GM12801 (cell line): Measurements from ENCODE around the gene SRSF7.

Experiments
- TF ChIP-seq, protein P1 (sequence below): IDR thresholded peaks from one replicate; pipeline ENCODE4 v1.5.1; 2011; ENCODE audit warnings: control low read depth; ENCODE audit not compliant: insufficient read length; ENCODE audit errors: extremely low read depth

SRSF7 gene

DNA sequence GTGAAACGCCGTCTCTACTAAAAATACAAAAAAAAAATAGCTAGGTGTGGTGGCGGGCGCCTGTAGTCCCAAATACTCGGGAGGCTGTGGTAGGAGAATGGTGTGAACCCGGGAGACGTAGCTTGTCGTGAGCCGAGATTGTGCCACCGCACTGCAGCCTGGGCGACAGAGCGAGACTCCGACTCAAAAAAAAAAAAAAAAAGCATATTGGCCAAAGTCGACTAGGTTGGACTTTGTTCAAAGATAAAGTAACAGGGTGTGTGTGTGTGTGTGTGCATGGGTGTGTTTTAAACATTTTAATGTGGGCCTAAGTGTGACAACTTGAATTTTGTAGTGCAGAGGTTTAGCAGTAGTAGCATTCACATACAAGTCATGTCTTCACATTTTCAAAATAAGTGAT is 38.5 kb upstream of the SRSF7 start:
- TF ChIP-seq, protein P1, sequence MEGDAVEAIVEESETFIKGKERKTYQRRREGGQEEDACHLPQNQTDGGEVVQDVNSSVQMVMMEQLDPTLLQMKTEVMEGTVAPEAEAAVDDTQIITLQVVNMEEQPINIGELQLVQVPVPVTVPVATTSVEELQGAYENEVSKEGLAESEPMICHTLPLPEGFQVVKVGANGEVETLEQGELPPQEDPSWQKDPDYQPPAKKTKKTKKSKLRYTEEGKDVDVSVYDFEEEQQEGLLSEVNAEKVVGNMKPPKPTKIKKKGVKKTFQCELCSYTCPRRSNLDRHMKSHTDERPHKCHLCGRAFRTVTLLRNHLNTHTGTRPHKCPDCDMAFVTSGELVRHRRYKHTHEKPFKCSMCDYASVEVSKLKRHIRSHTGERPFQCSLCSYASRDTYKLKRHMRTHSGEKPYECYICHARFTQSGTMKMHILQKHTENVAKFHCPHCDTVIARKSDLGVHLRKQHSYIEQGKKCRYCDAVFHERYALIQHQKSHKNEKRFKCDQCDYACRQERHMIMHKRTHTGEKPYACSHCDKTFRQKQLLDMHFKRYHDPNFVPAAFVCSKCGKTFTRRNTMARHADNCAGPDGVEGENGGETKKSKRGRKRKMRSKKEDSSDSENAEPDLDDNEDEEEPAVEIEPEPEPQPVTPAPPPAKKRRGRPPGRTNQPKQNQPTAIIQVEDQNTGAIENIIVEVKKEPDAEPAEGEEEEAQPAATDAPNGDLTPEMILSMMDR = no peak

DNA sequence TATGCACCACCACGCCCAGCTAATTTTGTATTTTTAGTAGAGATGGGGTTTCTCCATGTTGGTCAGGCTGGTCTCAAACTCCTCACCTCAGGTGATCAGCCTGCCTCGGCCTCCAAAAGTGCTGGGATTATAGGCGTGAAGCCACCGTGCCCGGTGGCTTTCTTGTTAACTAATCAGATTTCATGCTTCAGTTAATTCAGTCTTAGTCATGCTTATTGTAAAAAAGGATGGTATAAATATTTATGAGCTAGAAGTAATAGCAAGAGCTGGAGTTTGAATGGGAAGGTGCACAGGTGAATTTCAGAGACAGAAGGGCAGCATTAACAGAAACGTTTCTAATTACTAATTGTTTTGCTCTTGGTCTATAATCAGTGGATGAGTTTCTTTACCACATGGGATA is 37.1 kb upstream of the SRSF7 start:
- TF ChIP-seq, protein P1 = no peak

DNA sequence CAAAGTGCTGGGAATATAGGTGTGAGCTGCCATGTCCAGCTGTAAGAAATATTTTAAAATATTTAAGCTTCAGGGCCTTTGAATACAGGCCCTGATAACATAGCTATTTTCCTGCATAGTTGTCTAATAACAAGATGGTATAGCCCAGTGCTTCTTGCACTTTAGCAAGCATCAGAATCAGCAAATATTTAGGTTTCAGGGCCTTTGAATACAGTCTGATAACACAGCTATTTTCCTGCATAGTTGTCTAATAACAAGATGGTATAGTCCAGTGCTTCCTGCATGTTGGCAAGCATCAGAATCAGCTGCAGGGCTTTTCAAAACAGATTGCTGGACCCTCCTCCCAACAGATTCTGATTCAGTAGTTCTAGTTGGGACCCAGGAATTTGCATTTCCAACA is 32.4 kb upstream of the SRSF7 start:
- TF ChIP-seq, protein P1 = no peak

DNA sequence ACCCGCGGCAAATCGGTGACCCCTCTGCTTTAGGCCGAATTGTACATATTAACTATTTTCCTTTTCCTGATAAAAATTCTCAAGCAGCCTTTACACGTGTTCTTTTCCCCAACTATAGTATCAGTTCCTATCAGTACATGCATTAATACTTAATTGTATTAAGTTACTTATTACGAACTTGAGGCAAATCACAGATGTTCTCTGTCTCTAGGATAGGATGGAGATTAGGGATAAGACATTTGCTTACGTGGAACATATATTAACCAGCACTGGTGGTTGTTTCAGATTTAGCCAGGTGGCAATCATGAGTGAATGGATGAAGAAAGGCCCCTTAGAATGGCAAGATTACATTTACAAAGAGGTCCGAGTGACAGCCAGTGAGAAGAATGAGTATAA is 27.5 kb upstream of the SRSF7 start:
- TF ChIP-seq, protein P1 = no peak

DNA sequence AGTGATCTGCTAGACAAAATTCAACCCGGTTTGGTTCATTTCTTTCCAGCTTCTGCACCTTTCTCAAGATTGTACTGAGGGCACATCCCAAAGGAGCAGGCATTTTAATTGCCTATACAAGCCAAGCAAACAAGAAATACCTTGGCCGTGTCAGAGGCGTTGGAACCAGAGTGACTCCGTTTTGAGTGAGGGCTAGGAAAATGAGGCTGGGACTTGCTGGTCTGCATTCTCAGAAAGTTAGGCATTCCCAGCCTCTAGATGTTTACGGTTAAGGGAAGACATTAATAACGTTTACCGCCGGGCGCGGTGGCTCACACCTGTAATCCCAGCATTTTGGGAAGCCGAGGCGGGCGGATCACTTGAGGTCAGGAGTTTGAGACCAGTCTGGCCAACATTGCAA is 25.4 kb upstream of the SRSF7 start:
- TF ChIP-seq, protein P1 = no peak

DNA sequence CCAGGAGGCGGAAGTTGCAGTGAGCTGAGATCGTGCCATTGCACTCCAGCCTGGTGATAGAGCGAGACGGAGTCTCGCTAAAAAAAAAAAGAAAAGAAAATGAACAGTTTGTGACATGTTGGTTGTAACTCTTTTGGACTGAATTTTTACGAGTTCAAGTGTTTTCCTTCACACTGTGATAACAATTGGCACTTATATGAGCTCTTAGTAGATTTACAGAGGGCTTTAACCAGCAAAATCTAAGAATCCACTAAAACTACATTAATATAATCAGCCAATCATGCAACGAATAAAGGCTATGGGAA is 24.7 kb upstream of the SRSF7 start:
- TF ChIP-seq, protein P1 = no peak

DNA sequence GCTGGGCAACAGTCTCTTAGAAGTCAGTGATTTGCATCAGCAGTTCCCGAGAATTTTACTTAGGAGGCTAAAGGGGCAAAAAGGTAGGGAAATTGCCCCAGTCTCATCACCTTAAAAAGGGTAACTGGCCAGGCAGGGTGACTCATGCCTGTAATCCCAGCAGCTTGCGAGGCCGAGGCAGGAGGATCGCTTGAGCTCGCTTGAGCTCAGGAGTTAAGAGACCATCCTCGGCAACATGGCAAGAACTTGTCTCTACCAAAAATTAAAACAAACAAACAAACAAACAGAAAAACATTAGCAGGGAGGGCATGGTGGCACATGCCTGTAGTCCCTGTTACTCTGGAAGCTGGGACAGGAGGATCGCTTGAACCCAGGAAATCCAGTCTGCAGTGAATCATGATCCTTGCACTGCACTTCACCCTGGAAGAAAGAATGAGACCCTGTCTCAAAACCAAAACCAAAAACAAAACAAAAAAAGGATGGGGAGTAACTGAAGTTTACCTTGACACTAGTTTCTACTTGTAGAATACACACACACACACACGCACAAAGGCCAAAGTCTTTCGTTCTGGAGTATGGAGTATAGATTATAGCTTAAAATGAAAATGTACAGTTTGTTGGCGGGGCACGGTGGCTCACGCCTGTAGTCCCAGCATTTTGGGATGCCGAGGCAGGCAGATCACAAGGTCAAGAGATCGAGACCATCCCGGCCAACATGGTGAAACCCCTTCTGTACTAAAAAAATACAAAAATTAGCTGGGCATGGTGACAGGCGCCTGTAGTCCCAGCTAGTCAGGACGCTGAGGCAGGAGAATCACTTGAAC is 24.1 kb upstream of the SRSF7 start:
- TF ChIP-seq, protein P1 = no peak

DNA sequence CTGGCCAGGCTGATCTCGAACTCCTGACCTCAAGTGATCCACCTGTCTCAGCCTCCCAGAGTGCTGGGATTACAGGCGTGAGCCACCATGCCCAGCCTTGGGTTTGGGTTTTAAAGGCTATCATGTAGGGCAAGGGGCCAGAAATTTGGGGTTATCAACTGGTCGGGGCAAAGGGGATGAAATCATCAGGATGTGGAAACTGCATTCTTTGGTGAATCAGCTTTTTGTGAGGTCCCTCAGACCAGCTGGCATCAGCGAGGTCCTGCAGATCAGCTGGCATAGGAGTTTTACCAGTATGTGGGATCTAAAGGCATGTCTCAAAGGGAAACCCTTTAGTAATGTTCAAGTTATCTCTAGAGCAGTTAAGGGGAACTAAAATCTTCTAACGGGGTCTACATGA is 20.5 kb upstream of the SRSF7 start:
- TF ChIP-seq, protein P1 = no peak
